Activated naive CD8-positive, alpha-beta T cell treated with anti-CD3 and anti-CD28 coated beads, Interleukin-2, amount 50 U/mL, for 24 hours (primary cell): ENCODE data around the gene MUC12.
"Not testable (repeated sequence)": the region's sequence is repeated elsewhere in the genome, so short reads cannot be mapped to it uniquely, and the experiment has no call there.

Experiments
- ATAC-seq: fragments of 150-1000 bp; cut with Tn5 transposase; one replicate; pipeline ENCODE4 v1.10.0; 2021
- DNase-seq: peaks from one replicate; pipeline ENCODE4 v3.0.0; 2021
- H3K27ac Mint-ChIP-seq: one replicate; pipeline ENCODE4 v1.8.0; 2021; ENCODE audit warnings: mild to moderate bottlenecking, mixed read lengths
- H3K27me3 Mint-ChIP-seq: one replicate; pipeline ENCODE4 v1.8.0; 2021; ENCODE audit warnings: mixed read lengths
- H3K36me3 Mint-ChIP-seq: one replicate; pipeline ENCODE4 v1.8.0; 2021; ENCODE audit warnings: low read depth, mixed read lengths
- H3K4me1 Mint-ChIP-seq: one replicate; pipeline ENCODE4 v1.8.0; 2021; ENCODE audit warnings: mixed read lengths
- H3K4me3 Mint-ChIP-seq: one replicate; pipeline ENCODE4 v1.8.0; 2021; ENCODE audit warnings: mild to moderate bottlenecking, moderate library complexity, mixed read lengths
- H3K9me3 Mint-ChIP-seq: one replicate; pipeline ENCODE4 v1.8.0; 2021; ENCODE audit warnings: mixed read lengths

The MUC12 gene

GRCh38 chr7:100966542-100967291 is 2.6 kb upstream of the MUC12 start:
- Mint-ChIP-seq H3K36me3 (no peaks in the 10 kb centered on the region), H3K27ac (no peak overlapping the region), H3K4me3 (peak overlapping the region; percentile 56), H3K9me3 (no peaks in the 10 kb centered on the region), H3K4me1 (peaks cover 15% of the 10 kb centered on the region), H3K27me3 (peaks cover 66% of the 10 kb centered on the region)
- ATAC-seq (no peak), DNase-seq (no peak)

GRCh38 chr7:100967292-100967863 is 2.0 kb upstream of the MUC12 start:
- ATAC-seq (no peak), DNase-seq (no peak)
- Mint-ChIP-seq H3K4me1 (peaks cover 15% of the 10 kb centered on the region), H3K9me3 (no peaks in the 10 kb centered on the region), H3K27ac (no peak overlapping the region), H3K36me3 (no peaks in the 10 kb centered on the region), H3K27me3 (peaks cover 66% of the 10 kb centered on the region), H3K4me3 (peak overlapping the region; percentile 0)

GRCh38 chr7:100968031-100968430 is 1.3 kb upstream of the MUC12 start:
- Mint-ChIP-seq H3K9me3 (no peaks in the 10 kb centered on the region), H3K27me3 (peaks cover 59% of the 10 kb centered on the region), H3K36me3 (no peaks in the 10 kb centered on the region), H3K27ac (no peak overlapping the region), H3K4me3 (no peak overlapping the region), H3K4me1 (peaks cover 15% of the 10 kb centered on the region)
- ATAC-seq (no peak), DNase-seq (no peak)

GRCh38 chr7:100968650-100969049 is 715 bp upstream of the MUC12 start:
- peaks cover 56% of the 10 kb centered on the region for H3K27me3 Mint-ChIP-seq
- no peaks in the 10 kb centered on the region for H3K9me3 Mint-ChIP-seq
- H3K36me3 Mint-ChIP-seq, result no peaks in the 10 kb centered on the region
- H3K27ac Mint-ChIP-seq, result no peak overlapping the region
- H3K4me3 Mint-ChIP-seq, result no peak overlapping the region
- DNase-seq (no peak), ATAC-seq (no peak)
- H3K4me1 Mint-ChIP-seq, result peaks cover 15% of the 10 kb centered on the region

- peaks cover 48% of the 10 kb centered on the region for H3K27me3 Mint-ChIP-seq
- ATAC-seq, result no peak
- H3K4me1 Mint-ChIP-seq, result peaks cover 8% of the 10 kb centered on the region
- H3K9me3 Mint-ChIP-seq, result peaks cover 3% of the 10 kb centered on the region
- no peaks in the 10 kb centered on the region for H3K36me3 Mint-ChIP-seq
- DNase-seq, result no peak
- H3K27ac Mint-ChIP-seq, result no peak overlapping the region
- no peak overlapping the region for H3K4me3 Mint-ChIP-seq
These were observed 2.0 kb downstream of the MUC12 start for GRCh38 chr7:100971111-100972001.

- no peak for DNase-seq
- Mint-ChIP-seq H3K36me3 (no peaks in the 10 kb centered on the region), H3K27me3 (peaks cover 44% of the 10 kb centered on the region), H3K4me3 (no peak overlapping the region), H3K4me1 (peaks cover 6% of the 10 kb centered on the region), H3K27ac (no peak overlapping the region), H3K9me3 (peaks cover 3% of the 10 kb centered on the region)
- ATAC-seq, result no peak
These were observed 2.6 kb downstream of the MUC12 start for GRCh38 chr7:100972002-100972347.

- DNase-seq, result no peak
- H3K9me3 Mint-ChIP-seq, result peaks cover 3% of the 10 kb centered on the region
- H3K36me3 Mint-ChIP-seq, result no peaks in the 10 kb centered on the region
- peaks cover 25% of the 10 kb centered on the region for H3K27me3 Mint-ChIP-seq
- ATAC-seq, result no peak
- no peak overlapping the region for H3K4me3 Mint-ChIP-seq
- no peak overlapping the region for H3K27ac Mint-ChIP-seq
- no peaks in the 10 kb centered on the region for H3K4me1 Mint-ChIP-seq
These were observed 4.7 kb downstream of the MUC12 start for GRCh38 chr7:100974021-100974420.

GRCh38 chr7:100975371-100975821 is 6.0 kb downstream of the MUC12 start:
- Mint-ChIP-seq H3K27ac (no peak overlapping the region), H3K27me3 (peaks cover 17% of the 10 kb centered on the region), H3K4me3 (no peak overlapping the region), H3K4me1 (no peaks in the 10 kb centered on the region), H3K36me3 (no peaks in the 10 kb centered on the region), H3K9me3 (peaks cover 3% of the 10 kb centered on the region)
- ATAC-seq (no peak), DNase-seq (no peak)

- peaks cover 15% of the 10 kb centered on the region for H3K27me3 Mint-ChIP-seq
- H3K36me3 Mint-ChIP-seq, result no peaks in the 10 kb centered on the region
- H3K4me3 Mint-ChIP-seq, result no peak overlapping the region
- H3K27ac Mint-ChIP-seq, result no peak overlapping the region
- no peaks in the 10 kb centered on the region for H3K4me1 Mint-ChIP-seq
- DNase-seq (no peak), ATAC-seq (no peak)
- peaks cover 3% of the 10 kb centered on the region for H3K9me3 Mint-ChIP-seq
These were observed 8.9 kb downstream of the MUC12 start for GRCh38 chr7:100978300-100978699.

GRCh38 chr7:100983451-100984187 is 14.3 kb downstream of the MUC12 start:
- DNase-seq, result no peak
- Mint-ChIP-seq H3K36me3 (no peaks in the 10 kb centered on the region), H3K4me1 (no peaks in the 10 kb centered on the region), H3K4me3 (no peak overlapping the region), H3K27ac (no peak overlapping the region), H3K9me3 (no peaks in the 10 kb centered on the region), H3K27me3 (peaks cover 4% of the 10 kb centered on the region)
- no peak for ATAC-seq

GRCh38 chr7:100984241-100984918 is 15.0 kb downstream of the MUC12 start:
- H3K9me3 Mint-ChIP-seq, H3K27me3 Mint-ChIP-seq, H3K4me1 Mint-ChIP-seq, H3K4me3 Mint-ChIP-seq, H3K36me3 Mint-ChIP-seq, ATAC-seq, H3K27ac Mint-ChIP-seq, DNase-seq: not testable (repeated sequence)

GRCh38 chr7:100985033-100985797 is 15.8 kb downstream of the MUC12 start:
- H3K27ac Mint-ChIP-seq, H3K27me3 Mint-ChIP-seq, DNase-seq, H3K36me3 Mint-ChIP-seq, H3K4me3 Mint-ChIP-seq, H3K9me3 Mint-ChIP-seq, H3K4me1 Mint-ChIP-seq, ATAC-seq: not testable (repeated sequence)

GRCh38 chr7:100991631-100992030 is 22.3 kb downstream of the MUC12 start:
- Mint-ChIP-seq H3K27ac (no peak overlapping the region), H3K4me1 (no peaks in the 10 kb centered on the region), H3K4me3 (no peak overlapping the region), H3K27me3 (no peaks in the 10 kb centered on the region), H3K36me3 (no peaks in the 10 kb centered on the region), H3K9me3 (no peaks in the 10 kb centered on the region)
- ATAC-seq (no peak), DNase-seq (no peak)
